Effector memory CD4-positive, alpha-beta T cell (primary cell): ENCODE measurements around the gene GPS1.

ENCODE experiments used
- DNase-seq, 3 donors: peaks; one replicate each; pipeline ENCODE4 v3.0.0-alpha.2; 2020
- H3K27ac ChIP-seq: 2 replicates; pipeline ENCODE4 v1.7.0; 2013; ENCODE audit warnings: mild to moderate bottlenecking, low read length, moderate library complexity; ENCODE audit not compliant: insufficient read depth, poor library complexity, severe bottlenecking
- H3K27me3 ChIP-seq: replicated peaks from 2 replicates; pipeline ENCODE4 v1.7.0; 2013; ENCODE audit warnings: mild to moderate bottlenecking, low read length; ENCODE audit not compliant: insufficient read depth, control insufficient read depth, poor library complexity, severe bottlenecking
- H3K36me3 ChIP-seq: 2 replicates; pipeline ENCODE4 v1.7.0; 2013; ENCODE audit warnings: mild to moderate bottlenecking, low read length, moderate library complexity; ENCODE audit not compliant: control insufficient read depth, insufficient read depth
- H3K4me1 ChIP-seq: 2 replicates; pipeline ENCODE4 v1.7.0; 2013; ENCODE audit warnings: low read length, mild to moderate bottlenecking; ENCODE audit not compliant: control insufficient read depth, insufficient read depth, poor library complexity, severe bottlenecking
- H3K4me3 ChIP-seq: 2 replicates; pipeline ENCODE4 v1.7.0; 2013; ENCODE audit warnings: low read length, low read depth, mild to moderate bottlenecking; ENCODE audit not compliant: insufficient read depth, poor library complexity, severe bottlenecking
- H3K9me3 ChIP-seq: 2 replicates; pipeline ENCODE4 v1.7.0; 2013; ENCODE audit warnings: mild to moderate bottlenecking, low read length, moderate library complexity; ENCODE audit not compliant: control insufficient read depth

GPS1 gene

DNA sequence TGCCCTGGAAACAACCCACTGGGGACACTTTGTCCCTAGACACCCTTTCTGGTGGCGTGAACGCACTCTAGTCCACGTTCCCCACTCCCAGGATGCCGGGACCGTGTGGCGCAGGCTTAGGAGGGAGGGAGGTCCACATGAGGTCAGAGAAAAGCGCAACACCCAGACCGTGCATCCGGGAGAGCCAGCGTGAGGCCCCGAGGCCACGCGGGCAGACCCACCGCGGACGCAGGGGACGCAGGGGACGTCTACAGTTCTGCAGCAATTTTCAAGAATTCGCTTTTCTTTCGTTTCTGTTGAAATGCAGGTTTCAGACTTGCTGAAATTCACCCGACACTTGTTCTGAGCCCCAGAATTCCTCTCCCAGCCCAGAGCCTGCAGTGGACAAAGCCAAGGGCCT lies 4.8 kb upstream of the GPS1 start:
- Histone ChIP-seq H3K27ac (no peak overlapping the region), H3K4me1 (peaks cover 9% of the 10 kb centered on the region), H3K9me3 (no peaks in the 10 kb centered on the region), H3K4me3 (no peak overlapping the region), H3K27me3 (no peaks in the 10 kb centered on the region), H3K36me3 (peaks cover 4% of the 10 kb centered on the region)
- DNase-seq, result no peak

DNA sequence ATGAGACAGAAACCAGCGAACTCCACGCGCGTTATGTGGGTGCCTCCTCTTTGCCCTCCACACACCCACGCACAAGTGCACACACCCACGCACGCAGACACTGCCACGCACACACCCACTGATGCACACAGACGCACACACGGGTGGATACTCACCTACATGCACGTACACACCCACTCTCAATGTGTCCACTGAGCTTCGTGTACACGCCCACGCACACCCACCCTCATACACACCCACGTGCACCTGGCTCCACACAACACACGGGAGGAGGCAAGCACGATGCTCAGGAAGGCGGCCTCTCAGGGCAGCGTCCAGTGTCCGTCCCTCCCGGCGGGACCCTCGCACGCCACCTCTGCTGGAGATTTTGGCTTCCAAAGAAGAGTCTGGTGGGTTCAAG lies 4.3 kb upstream of the GPS1 start:
- H3K9me3 ChIP-seq, result no peaks in the 10 kb centered on the region
- DNase-seq, result no peak
- no peak overlapping the region for H3K27ac ChIP-seq
- no peaks in the 10 kb centered on the region for H3K27me3 ChIP-seq
- H3K4me3 ChIP-seq, result no peak overlapping the region
- H3K36me3 ChIP-seq, result peaks cover 4% of the 10 kb centered on the region
- peaks cover 12% of the 10 kb centered on the region for H3K4me1 ChIP-seq

DNA sequence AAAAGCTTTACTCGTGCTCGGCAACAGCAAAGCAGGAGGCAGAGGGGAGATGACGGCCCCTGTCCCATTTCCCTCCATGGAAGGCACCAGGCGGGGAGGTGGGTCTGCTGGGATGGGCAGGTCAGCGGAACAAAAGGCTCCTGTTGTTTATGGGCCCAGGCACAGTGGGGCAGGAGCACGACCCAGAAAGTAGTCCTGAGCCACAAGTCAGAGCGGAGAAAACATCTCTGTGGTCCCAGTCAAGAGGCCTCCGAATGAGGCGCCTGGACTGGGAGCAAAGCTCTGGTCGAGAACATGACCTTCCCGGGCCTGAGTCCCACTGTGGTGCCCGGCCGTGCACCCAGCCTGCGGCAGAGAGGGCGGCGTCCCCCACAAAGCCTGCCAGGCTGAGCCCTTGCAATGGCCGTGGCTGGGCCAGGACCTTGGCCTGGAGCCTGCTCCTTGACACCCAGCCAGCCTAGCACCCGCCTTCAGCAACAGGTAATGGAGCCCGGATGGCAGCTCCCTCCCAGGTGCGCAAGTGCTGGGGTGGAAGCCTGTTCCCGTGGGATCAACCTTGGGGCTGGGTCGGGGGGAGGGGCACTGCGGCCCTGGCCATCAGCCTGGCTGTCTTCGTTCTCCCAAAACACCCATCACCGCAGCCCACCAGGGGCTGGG lies 3.7 kb upstream of the GPS1 start:
- Histone ChIP-seq H3K4me3 (no peak overlapping the region), H3K4me1 (peaks cover 18% of the 10 kb centered on the region), H3K9me3 (no peaks in the 10 kb centered on the region), H3K36me3 (peaks cover 4% of the 10 kb centered on the region), H3K27ac (no peak overlapping the region), H3K27me3 (no peaks in the 10 kb centered on the region)
- DNase-seq, result no peak

DNA sequence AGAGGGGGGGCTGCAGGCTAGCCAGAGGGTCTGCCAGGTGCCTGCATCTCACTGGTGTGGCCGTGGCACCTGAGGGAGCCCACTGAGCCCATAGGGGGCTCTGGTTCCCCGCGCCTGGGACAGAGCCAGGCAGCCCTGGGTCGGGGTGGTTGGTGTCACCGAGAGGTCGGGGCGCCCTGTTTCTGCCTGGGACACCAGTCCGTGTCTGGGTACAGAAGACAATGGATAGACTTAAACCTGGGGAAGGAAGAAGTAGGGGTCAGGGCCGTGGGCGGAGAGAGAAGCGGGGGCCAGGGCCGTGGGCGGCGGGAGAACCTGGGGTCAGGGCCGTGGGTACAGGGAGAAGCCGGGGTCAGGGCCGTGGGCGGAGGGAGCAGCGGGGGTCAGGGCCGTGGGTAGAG lies 3.1 kb upstream of the GPS1 start:
- Histone ChIP-seq H3K9me3 (no peaks in the 10 kb centered on the region), H3K36me3 (peaks cover 6% of the 10 kb centered on the region), H3K27me3 (no peaks in the 10 kb centered on the region)

DNA sequence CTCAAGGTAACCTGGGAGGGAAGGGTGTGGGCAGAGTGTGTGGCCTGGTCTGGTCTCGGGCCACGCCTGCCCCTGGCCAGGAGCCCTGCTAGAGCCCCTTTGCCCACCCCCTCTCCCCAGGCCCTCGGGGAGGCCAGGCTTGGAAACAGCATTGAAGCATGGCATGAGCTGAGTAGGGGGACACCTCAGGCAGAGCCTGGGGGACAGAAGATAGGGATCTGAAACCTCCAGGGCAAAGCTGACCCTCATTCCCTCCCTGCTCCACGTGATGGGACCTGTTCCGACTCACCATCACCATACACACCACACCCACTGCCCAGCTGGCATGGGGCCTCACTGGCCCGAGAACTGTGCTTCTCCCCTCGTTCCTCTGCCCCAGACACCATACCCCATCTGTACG lies 2.6 kb upstream of the GPS1 start:
- Histone ChIP-seq H3K9me3 (no peaks in the 10 kb centered on the region), H3K27me3 (no peaks in the 10 kb centered on the region), H3K36me3 (peaks cover 11% of the 10 kb centered on the region), H3K4me1 (peaks cover 25% of the 10 kb centered on the region), H3K27ac (no peak overlapping the region), H3K4me3 (no peak overlapping the region)
- no peak for DNase-seq

More for the DNA sequence above, 3.1 kb upstream of the GPS1 start:
- no peak for DNase-seq
- Histone ChIP-seq H3K4me1 (peaks cover 23% of the 10 kb centered on the region), H3K27ac (no peak overlapping the region), H3K4me3 (no peak overlapping the region)

DNA sequence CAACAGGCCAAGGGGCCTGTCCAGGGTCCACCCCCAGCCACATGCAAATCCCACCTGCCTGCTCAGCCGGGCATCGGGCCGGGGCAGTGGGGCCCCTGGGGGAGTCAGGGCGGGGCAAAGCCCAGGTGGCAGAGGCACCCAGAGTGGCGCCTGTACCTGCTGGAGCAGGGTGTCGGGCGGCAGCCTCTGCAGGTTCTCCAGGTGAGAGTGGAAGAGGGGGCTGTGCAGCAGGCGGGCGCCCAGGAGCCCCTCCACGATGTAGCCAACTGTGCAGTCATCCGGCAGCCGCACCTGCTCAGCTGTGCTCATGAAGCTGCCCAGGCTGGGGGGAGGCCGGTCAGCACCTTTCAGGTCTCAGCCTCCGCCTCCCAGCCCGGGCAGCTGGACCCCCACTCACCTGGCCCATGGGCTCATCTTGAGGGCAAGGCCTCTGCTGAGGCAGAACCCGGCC lies 2.2 kb upstream of the GPS1 start:
- no peaks in the 10 kb centered on the region for H3K27me3 ChIP-seq
- no peak overlapping the region for H3K4me3 ChIP-seq
- peaks cover 16% of the 10 kb centered on the region for H3K36me3 ChIP-seq
- no peaks in the 10 kb centered on the region for H3K9me3 ChIP-seq
- no peak for DNase-seq
- H3K4me1 ChIP-seq, result peaks cover 25% of the 10 kb centered on the region
- H3K27ac ChIP-seq, result no peak overlapping the region

DNA sequence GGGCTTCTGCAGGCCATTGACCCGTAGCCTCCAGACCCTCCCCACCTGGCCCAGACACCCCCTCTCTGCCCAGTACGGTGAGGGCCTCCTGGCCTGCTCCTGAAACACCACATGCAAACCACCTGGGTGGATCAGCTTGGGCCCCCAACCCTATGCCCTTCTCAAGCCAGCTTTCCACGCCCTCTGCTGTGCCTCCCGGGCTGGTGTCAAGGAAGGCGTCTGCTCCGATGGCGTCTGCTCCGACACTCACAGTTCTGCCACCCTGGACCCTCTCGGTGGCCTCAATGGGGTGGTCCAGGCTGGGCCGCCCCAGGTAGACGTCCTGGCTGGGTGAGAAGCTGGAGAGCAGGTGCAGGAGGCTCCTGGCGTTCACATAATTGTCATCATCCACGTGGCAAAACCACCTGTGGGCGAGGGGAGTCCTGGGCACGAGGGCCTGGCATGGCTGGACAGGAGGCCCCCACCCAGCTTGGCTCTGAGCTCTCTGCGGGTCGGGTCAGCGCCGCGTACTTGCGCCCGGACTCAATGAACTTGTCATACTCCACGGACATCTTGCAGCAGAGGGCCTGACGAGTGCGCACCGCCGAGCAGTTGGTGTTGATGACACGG lies 1.4 kb upstream of the GPS1 start:
- Histone ChIP-seq H3K27ac (no peak overlapping the region), H3K27me3 (no peaks in the 10 kb centered on the region), H3K4me1 (peaks cover 25% of the 10 kb centered on the region), H3K4me3 (peak overlapping the region; percentile 50), H3K36me3 (peaks cover 23% of the 10 kb centered on the region), H3K9me3 (no peaks in the 10 kb centered on the region)
- DNase-seq, result no peak

DNA sequence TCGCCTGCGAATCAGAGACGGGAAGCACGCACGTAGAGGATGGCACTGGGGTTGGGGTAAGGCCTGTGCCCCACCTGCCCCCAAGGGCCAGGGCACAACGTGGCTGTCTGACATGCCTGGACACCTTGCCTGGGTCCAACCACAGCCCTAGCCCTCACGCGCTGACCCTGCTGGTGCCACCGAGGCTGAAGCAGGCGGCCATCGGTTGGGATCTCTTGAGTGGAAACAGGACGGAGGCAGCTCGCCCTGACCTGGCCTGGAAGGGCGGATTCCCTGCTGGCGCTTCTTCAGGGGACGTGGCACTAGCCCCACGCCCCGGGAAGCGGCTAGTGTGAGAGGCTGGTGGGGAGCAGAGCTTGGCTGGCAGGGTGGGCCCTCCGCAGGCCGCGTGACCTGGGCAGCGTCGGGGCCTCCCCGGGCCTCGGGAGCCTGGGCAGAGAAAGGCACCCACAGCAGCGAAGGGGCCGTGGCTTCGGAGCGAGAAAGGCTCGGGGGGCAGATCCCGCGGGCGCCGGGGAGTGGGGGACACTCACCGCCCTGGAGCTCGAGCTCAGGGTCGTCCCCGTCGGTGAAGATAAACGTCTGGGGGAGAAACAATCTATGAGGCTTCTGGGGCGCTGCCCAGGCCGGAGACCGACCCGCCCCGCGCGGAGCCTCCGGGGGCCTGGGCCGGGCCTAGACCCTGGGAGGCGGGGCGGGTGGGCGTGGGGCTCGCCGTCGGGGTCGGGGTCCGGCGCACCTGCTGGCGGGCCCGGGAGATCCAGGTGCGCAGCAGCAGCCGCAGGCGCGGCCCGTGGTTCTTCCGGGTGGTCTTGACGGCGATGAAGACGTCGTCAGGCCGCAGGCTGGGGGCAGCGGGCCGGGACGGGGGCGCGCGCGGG lies 697 bp upstream of the GPS1 start:
- DNase-seq, result no peak
- peaks cover 25% of the 10 kb centered on the region for H3K4me1 ChIP-seq
- H3K27me3 ChIP-seq, result no peaks in the 10 kb centered on the region
- H3K36me3 ChIP-seq, result peaks cover 26% of the 10 kb centered on the region
- H3K4me3 ChIP-seq, result peak overlapping the region; percentile 50
- no peaks in the 10 kb centered on the region for H3K9me3 ChIP-seq
- H3K27ac ChIP-seq, result no peak overlapping the region

DNA sequence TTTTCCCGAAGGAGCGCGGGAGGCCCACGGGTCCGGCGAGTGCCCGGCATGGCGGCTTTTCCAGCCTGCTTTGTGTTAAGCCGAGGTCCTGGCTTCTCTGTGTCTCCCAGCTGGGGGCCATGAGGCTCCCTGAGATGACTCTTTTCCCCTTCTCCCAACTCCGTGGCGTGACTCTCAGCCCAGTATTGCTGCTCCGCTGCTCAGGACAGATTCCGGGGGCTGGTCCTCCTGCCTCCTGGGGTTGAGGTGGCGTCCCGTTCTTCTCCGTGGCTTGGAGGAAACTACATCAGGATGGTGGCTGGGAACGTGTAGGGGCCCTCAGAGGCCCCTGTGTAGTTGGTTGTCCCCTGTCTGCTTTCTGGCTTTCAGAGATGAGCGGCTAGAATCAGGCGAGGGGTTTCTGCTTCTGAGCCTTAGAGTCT lies 951 bp downstream of the GPS1 start:
- peaks cover 38% of the 10 kb centered on the region for H3K36me3 ChIP-seq
- H3K9me3 ChIP-seq, result no peaks in the 10 kb centered on the region
- no peak for DNase-seq
- H3K4me1 ChIP-seq, result peaks cover 25% of the 10 kb centered on the region
- H3K27ac ChIP-seq, result no peak overlapping the region
- peak overlapping the region; percentile 71 for H3K4me3 ChIP-seq
- H3K27me3 ChIP-seq, result no peaks in the 10 kb centered on the region

DNA sequence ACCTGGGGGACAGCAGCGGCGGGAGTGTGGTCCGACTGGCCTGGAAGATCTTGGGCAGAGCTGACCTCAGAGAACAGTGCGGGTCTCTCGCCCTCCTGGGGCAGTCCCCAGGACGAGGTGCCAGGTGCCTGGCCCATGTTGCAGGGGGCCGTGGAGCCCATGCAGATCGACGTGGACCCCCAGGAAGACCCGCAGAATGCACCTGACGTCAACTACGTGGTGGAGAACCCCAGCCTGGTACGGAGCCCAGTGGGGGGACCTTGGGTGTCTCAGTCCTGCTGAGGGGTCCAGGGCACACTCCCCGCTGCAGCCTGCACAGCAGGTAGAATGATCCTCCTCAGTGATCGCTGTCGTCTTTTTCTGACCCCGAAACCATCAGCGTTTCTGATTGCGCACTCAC lies 1.4 kb downstream of the GPS1 start:
- H3K27me3 ChIP-seq, result no peaks in the 10 kb centered on the region
- no peaks in the 10 kb centered on the region for H3K9me3 ChIP-seq
- no peak for DNase-seq
- peaks cover 42% of the 10 kb centered on the region for H3K36me3 ChIP-seq
- peak overlapping the region; percentile 71 for H3K4me3 ChIP-seq
- no peak overlapping the region for H3K27ac ChIP-seq
- peaks cover 25% of the 10 kb centered on the region for H3K4me1 ChIP-seq
